Transverse colon (tissue), 3 donors: Measurements from ENCODE around the gene ENG.

Experiments used
- CTCF ChIP-seq, 5 experiments: fragments of 200-600 bp in 3 of 5; fragments of 450-650 bp in 2 of 5; sonication (generic) in 3 of 5; IDR thresholded peaks; 1 replicate in 2 of 5; 2 replicates in 3 of 5; pipeline ENCODE4 v1.5.1; 2016 to 2017; ENCODE audit warnings: antibody characterized with exemption in 5 of 5, inconsistent platforms in 3 of 5, mild to moderate bottlenecking in 2 of 5, moderate library complexity in 1 of 5
- EP300 ChIP-seq: sonication (generic); formaldehyde crosslinking; IDR thresholded peaks from one replicate; pipeline ENCODE4 v1.6.1; 2017; ENCODE audit warnings: antibody characterized with exemption, low read depth
- POLR2A ChIP-seq: fragments of 450-650 bp; IDR thresholded peaks from one replicate; pipeline ENCODE4 v1.6.1; 2016; ENCODE audit warnings: antibody characterized with exemption, mild to moderate bottlenecking, moderate library complexity

GRCh38 chr9:127885508-127886281 is 31.2 kb upstream of the ENG start:
- TF ChIP-seq EP300 (no peak), CTCF (IDR thresholded peaks at IDR 0.05) (no peak), POLR2A (no peak)
